Measurements from ENCODE around the gene LDB1. TPM values are rescaled to one million over a fixed set of nuclear protein-coding genes. Genes with fewer than 3 reads are reported as not detected.

The LDB1 gene
- total and polyA plus RNA-seq, 10 of the 15 experiments (the other 5 are each of a cell fraction or from before 2014, with no cell fraction given): 1.7 to 71.5 (median 36.9) TPM

- no peak for FAIRE-seq
- ChIA-PET CTCF (interaction anchor here (0.9 to 12.2 kb wide), 14 partner anchors 11 to 464 kb away, joined by 3 to 159 read pairs (median 4); partner anchors contain the start of gene ARMH3), POLR2A (interaction anchor here (0.5 to 2.2 kb wide), 7 partner anchors 11 to 372 kb away, joined by 3 to 6 read pairs (median 3); partner anchors contain the start of gene ARMH3), RAD21 (ENCODE audit: unreplicated experiment) (interaction anchor here (4.2 to 7.7 kb wide), 2 partner anchors 56 to 226 kb away, joined by 20 to 82 read pairs; no protein-coding TSS in a partner anchor), SMC1A (ENCODE audit: uncharacterized antibody, unreplicated experiment) (interaction anchor here (1.3 to 3.7 kb wide), 5 partner anchors 14 to 285 kb away, joined by 3 to 27 read pairs (median 6); no protein-coding TSS in a partner anchor)
- intact Hi-C loops (cut with micrococcal nuclease; ENCODE audit: unreplicated experiment): no loop called here
- Histone ChIP-seq H2AFZ (ENCODE audit: control insufficient read depth, low read depth, low read length) (no peak overlapping the region), H3K9ac (ENCODE audit: control insufficient read depth, insufficient read depth, low read length) (peak overlapping the region; percentile 87), H3K79me2 (ENCODE audit: control insufficient read depth, insufficient read depth, low read length) (peaks cover 20% of the 10 kb centered on the region), H3K4me1 (ENCODE audit: control insufficient read depth, insufficient read depth, low read length) (peaks cover 7% of the 10 kb centered on the region), H3K27me3 (replicated peaks in 1 of 2; ENCODE audit: control insufficient read depth in 2 of 2, insufficient read depth in 2 of 2, low read length in 1 of 2) (no peaks in the 10 kb centered on the region), H3K36me3 (ENCODE audit: control insufficient read depth in 2 of 2, insufficient read depth in 2 of 2, low read length in 1 of 2) (no peaks in the 10 kb centered on the region), H3K9me3 (replicated peaks; ENCODE audit: control insufficient read depth, insufficient read depth, low read length) (no peaks in the 10 kb centered on the region), H4K20me1 (ENCODE audit: control insufficient read depth, insufficient read depth) (no peaks in the 10 kb centered on the region), H3K27ac (ENCODE audit: control insufficient read depth, insufficient read depth) (peak overlapping the region; percentile 73), H3K4me2 (ENCODE audit: control insufficient read depth, insufficient read depth) (peak overlapping the region; percentile 96), H3K4me3 (peak overlapping the region; percentile 90)
- no peak for DNase-seq (ENCODE audit: low read depth, low spot score)
- no peak for ATAC-seq
- TSS peak; percentile 75 for BruUV-seq (replicated peaks)
- in situ Hi-C loops (cut with MboI): no loop called here
- TF ChIP-seq HDGF (IDR thresholded peaks at IDR 0.05): 0 out of 2 replicates have a peak, but pooled peaks have one; percentile 7
- TF ChIP-seq BACH1 (IDR thresholded peaks at IDR 0.05; ENCODE audit: borderline replicate concordance): no peak
- TF ChIP-seq SKIL (IDR thresholded peaks at IDR 0.05; ENCODE audit: low read depth, poor library complexity, severe bottlenecking): no peak
- WGBS (ENCODE audit: insufficient coverage, insufficient replicate concordance, low lambda C conversion rate, missing lambda C conversion rate): 54% methylated on average over 16 of the region's 16 CpGs
These were observed 53.6 kb downstream of the LDB1 start for GRCh38 chr10:102066399-102067088.

Data from GM12878 (cell line).